Suprapubic skin (tissue), 4 donors: ENCODE data around the gene PLEKHA1. TPM values are rescaled to one million over a fixed set of nuclear protein-coding genes. Genes with fewer than 3 reads are reported as not detected.

Experiments
- DNase-seq, 2 donors: peaks; one replicate each; pipeline ENCODE4 v3.0.0-alpha.2; 2019; ENCODE audit warnings: low spot score in 2 of 2
- H3K27ac ChIP-seq: fragments of 200-600 bp; sonication (generic); one replicate; pipeline ENCODE4 v1.5.1; 2019
- H3K27me3 ChIP-seq: fragments of 200-600 bp; sonication (generic); one replicate; pipeline ENCODE4 v1.5.1; 2019
- H3K36me3 ChIP-seq: fragments of 200-600 bp; sonication (generic); one replicate; pipeline ENCODE4 v1.5.1; 2019
- H3K4me1 ChIP-seq: fragments of 200-600 bp; sonication (generic); one replicate; pipeline ENCODE4 v1.5.1; 2019
- H3K4me3 ChIP-seq: fragments of 200-600 bp; sonication (generic); one replicate; pipeline ENCODE4 v1.5.1; 2019; ENCODE audit warnings: mild to moderate bottlenecking
- H3K9me3 ChIP-seq: fragments of 200-600 bp; sonication (generic); one replicate; pipeline ENCODE4 v1.5.1; 2019
- EP300 ChIP-seq: sonication (generic); formaldehyde crosslinking; IDR thresholded peaks from one replicate; pipeline ENCODE4 v1.6.1; 2017; ENCODE audit warnings: antibody characterized with exemption
- POLR2A ChIP-seq, 2 donors: fragments of 450-650 bp; IDR thresholded peaks; one replicate each; pipeline ENCODE4 v1.6.1; 2017; ENCODE audit warnings: antibody characterized with exemption in 2 of 2, mild to moderate bottlenecking in 2 of 2, moderate library complexity in 2 of 2
- POLR2AphosphoS5 ChIP-seq, 3 donors: sonication (generic); formaldehyde crosslinking; IDR thresholded peaks; one replicate each; pipeline ENCODE4 v1.6.1; 2017; ENCODE audit warnings: antibody characterized with exemption in 3 of 3
- WGBS: methylation state at CpG from one replicate; pipeline ENCODE4 v1.1.5; 2018; 5-methylcytosine and 5-hydroxymethylcytosine counted together
- total RNA-seq, 4 donors: library from RNA; depleted of rRNA; stranded (reverse); fragments of >200 nt; gene quantifications; one replicate each; pipeline ENCODE4 v1.1.0, GENCODE V29; 2016
- TF ChIP-seq, protein P1 (sequence below), 2 donors: fragments of 200-600 bp in 1 of 2; fragments of 450-650 bp in 1 of 2; sonication (generic) in 1 of 2; IDR thresholded peaks; one replicate each; pipeline ENCODE4 v1.5.1; 2016 to 2019; ENCODE audit warnings: antibody characterized with exemption in 2 of 2, mild to moderate bottlenecking in 1 of 2, moderate library complexity in 1 of 2

The PLEKHA1 gene
- total RNA-seq, 4 donors from 2014 or later = 68.2 to 91.6 (median 78.8) TPM

GRCh38 chr10:122464250-122464510 is 89.7 kb downstream of the PLEKHA1 start:
- 49% methylated on average over 4 of the region's 4 CpGs for WGBS
- peaks cover 49% of the 10 kb centered on the region for H3K4me1 ChIP-seq
- no peaks in the 10 kb centered on the region for H3K27me3 ChIP-seq
- H3K4me3 ChIP-seq = peak overlapping the region; percentile 85
- TF ChIP-seq EP300 (no peak), POLR2AphosphoS5 (IDR thresholded peaks at IDR 0.05) (no peak), POLR2A (IDR thresholded peaks at IDR 0.05) (no peak)
- TF ChIP-seq, protein P1, sequence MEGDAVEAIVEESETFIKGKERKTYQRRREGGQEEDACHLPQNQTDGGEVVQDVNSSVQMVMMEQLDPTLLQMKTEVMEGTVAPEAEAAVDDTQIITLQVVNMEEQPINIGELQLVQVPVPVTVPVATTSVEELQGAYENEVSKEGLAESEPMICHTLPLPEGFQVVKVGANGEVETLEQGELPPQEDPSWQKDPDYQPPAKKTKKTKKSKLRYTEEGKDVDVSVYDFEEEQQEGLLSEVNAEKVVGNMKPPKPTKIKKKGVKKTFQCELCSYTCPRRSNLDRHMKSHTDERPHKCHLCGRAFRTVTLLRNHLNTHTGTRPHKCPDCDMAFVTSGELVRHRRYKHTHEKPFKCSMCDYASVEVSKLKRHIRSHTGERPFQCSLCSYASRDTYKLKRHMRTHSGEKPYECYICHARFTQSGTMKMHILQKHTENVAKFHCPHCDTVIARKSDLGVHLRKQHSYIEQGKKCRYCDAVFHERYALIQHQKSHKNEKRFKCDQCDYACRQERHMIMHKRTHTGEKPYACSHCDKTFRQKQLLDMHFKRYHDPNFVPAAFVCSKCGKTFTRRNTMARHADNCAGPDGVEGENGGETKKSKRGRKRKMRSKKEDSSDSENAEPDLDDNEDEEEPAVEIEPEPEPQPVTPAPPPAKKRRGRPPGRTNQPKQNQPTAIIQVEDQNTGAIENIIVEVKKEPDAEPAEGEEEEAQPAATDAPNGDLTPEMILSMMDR (IDR thresholded peaks at IDR 0.05) = no peak
- no peak for DNase-seq
- H3K9me3 ChIP-seq = no peaks in the 10 kb centered on the region
- no peaks in the 10 kb centered on the region for H3K36me3 ChIP-seq
- no peak overlapping the region for H3K27ac ChIP-seq

GRCh38 chr10:122464586-122464985 is 90.1 kb downstream of the PLEKHA1 start:
- no peak for DNase-seq
- no peak overlapping the region for H3K27ac ChIP-seq
- no peaks in the 10 kb centered on the region for H3K9me3 ChIP-seq
- no peak overlapping the region for H3K4me3 ChIP-seq
- 90% methylated on average over 11 of the region's 11 CpGs for WGBS
- H3K4me1 ChIP-seq = peaks cover 53% of the 10 kb centered on the region
- no peak for TF ChIP-seq POLR2A (IDR thresholded peaks at IDR 0.05)
- TF ChIP-seq, protein P1 (IDR thresholded peaks at IDR 0.05) = no peak
- TF ChIP-seq EP300 = no peak
- no peak for TF ChIP-seq POLR2AphosphoS5 (IDR thresholded peaks at IDR 0.05)
- no peaks in the 10 kb centered on the region for H3K27me3 ChIP-seq
- H3K36me3 ChIP-seq = no peaks in the 10 kb centered on the region

DNA sequence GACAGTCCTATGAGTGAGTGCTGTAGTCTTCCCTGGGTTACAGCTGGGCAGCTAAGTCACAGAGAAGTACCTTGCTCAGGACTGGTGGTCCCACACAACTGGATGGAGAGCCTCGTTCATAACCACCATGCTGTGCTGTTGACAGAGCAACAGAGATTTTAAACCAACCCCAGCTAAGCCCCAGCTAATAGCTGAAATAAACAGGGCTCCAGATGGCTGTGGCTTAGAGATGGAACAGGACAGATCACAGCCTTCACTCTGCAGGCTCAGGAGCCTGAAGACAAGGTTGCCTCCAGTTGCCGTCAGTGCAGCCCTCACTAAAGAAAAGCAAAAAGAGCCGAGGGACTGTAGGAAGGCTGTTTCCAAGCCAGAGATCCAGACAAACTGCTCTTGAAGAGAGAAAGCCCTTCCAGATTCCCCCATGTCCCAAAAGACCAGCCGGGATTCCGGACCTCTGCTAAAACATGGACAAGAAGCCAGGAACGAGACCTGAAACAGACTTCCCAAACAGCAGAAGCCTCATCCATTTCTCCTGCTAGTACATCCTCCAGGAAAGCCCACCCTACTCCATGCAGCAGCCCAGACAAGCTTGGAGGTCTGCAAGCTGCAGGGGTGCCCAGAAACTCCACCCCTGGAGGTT is 91.0 kb downstream of the PLEKHA1 start:
- H3K4me3 ChIP-seq = no peak overlapping the region
- TF ChIP-seq POLR2A (IDR thresholded peaks at IDR 0.05) (no peak), EP300 (no peak), POLR2AphosphoS5 (IDR thresholded peaks at IDR 0.05) (no peak)
- TF ChIP-seq, protein P1 (IDR thresholded peaks at IDR 0.05) = no peak
- no peaks in the 10 kb centered on the region for H3K27me3 ChIP-seq
- H3K27ac ChIP-seq = no peak overlapping the region
- no peaks in the 10 kb centered on the region for H3K36me3 ChIP-seq
- no peak for DNase-seq
- H3K9me3 ChIP-seq = no peaks in the 10 kb centered on the region
- peaks cover 54% of the 10 kb centered on the region for H3K4me1 ChIP-seq
- 87% methylated on average over 6 of the region's 6 CpGs for WGBS

DNA sequence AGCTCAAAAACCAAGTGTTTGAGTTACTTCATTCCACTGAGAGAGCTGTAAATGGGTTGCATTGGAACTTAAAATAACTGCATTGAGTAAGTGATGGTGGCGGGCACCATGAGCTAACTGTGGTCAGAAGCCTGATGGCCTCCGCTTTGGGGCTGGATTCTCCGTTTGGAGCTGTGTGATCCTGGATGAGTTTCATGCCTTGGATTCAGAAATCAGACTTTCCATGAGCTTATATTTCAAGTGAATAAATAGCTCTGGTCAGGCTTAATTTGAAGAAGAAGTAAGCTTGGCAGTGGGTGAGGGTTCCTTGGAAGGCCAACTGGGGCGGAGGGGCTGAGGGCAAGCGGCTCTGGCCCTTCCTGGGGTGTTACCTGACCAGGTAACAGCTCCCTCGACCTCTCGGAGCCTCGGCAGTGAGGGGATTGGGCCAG is 92.5 kb downstream of the PLEKHA1 start:
- Histone ChIP-seq H3K27ac (no peak overlapping the region), H3K9me3 (no peaks in the 10 kb centered on the region), H3K4me3 (no peak overlapping the region), H3K36me3 (no peaks in the 10 kb centered on the region), H3K4me1 (peaks cover 45% of the 10 kb centered on the region), H3K27me3 (no peaks in the 10 kb centered on the region)
- no peak for DNase-seq
- TF ChIP-seq, protein P1 (IDR thresholded peaks at IDR 0.05) = no peak
- no peak for TF ChIP-seq POLR2A (IDR thresholded peaks at IDR 0.05)
- TF ChIP-seq EP300 = no peak
- no peak for TF ChIP-seq POLR2AphosphoS5 (IDR thresholded peaks at IDR 0.05)
- 86% methylated on average over 8 of the region's 8 CpGs for WGBS

- TF ChIP-seq POLR2A (IDR thresholded peaks at IDR 0.05) (no peak), POLR2AphosphoS5 (IDR thresholded peaks at IDR 0.05) (no peak), EP300 (no peak)
- TF ChIP-seq, protein P1 (IDR thresholded peaks at IDR 0.05) = no peak
- Histone ChIP-seq H3K27ac (peak overlapping the region; percentile 79), H3K27me3 (no peaks in the 10 kb centered on the region), H3K36me3 (no peaks in the 10 kb centered on the region), H3K9me3 (no peaks in the 10 kb centered on the region), H3K4me3 (no peak overlapping the region), H3K4me1 (peaks cover 42% of the 10 kb centered on the region)
- DNase-seq = no peak
- WGBS = 77% methylated on average over 6 of the region's 6 CpGs
Measured at GRCh38 chr10:122467701-122468100, 93.2 kb downstream of the PLEKHA1 start.
